Ascending aorta (tissue), 2 donors: ENCODE results near the gene ABR. TPM values are rescaled to one million over a fixed set of nuclear protein-coding genes. Genes with fewer than 3 reads are reported as not detected.
A peak's percentile ranks its signal among the peaks of the same experiment; 100 is the strongest.
"Not testable (repeated sequence)": the region's sequence is repeated elsewhere in the genome, so short reads cannot be mapped to it uniquely, and the experiment has no call there.

Experiments used
- DNase-seq, 2 donors: peaks; one replicate each; pipeline ENCODE4 v3.0.0-alpha.2; 2019; ENCODE audit warnings: low spot score in 2 of 2
- H3K27ac ChIP-seq, 2 donors: fragments of 200-600 bp; sonication (generic); one replicate each; pipeline ENCODE4 v1.5.1; 2016 to 2017; ENCODE audit warnings: mild to moderate bottlenecking in 1 of 2
- H3K27me3 ChIP-seq: fragments of 200-600 bp; sonication (generic); one replicate; pipeline ENCODE4 v1.5.1; 2017
- H3K36me3 ChIP-seq, 2 donors: fragments of 200-600 bp; sonication (generic); one replicate each; pipeline ENCODE4 v1.5.1; 2016
- H3K4me1 ChIP-seq, 2 donors: fragments of 200-600 bp; sonication (generic); one replicate each; pipeline ENCODE4 v1.5.1; 2016 to 2017; ENCODE audit warnings: mild to moderate bottlenecking in 1 of 2
- H3K4me3 ChIP-seq, 2 donors: fragments of 200-600 bp; sonication (generic); one replicate each; pipeline ENCODE4 v1.5.1; 2016 to 2017; ENCODE audit warnings: mild to moderate bottlenecking in 1 of 2
- H3K9me3 ChIP-seq, 2 donors: fragments of 200-600 bp; sonication (generic); one replicate each; pipeline ENCODE4 v1.5.1; 2016
- intact Hi-C: fragments of 100-400 bp; cut with DNase I; formaldehyde crosslinking; loops from one replicate; pipeline ENCODE4 v1.15.1; 2023
- total RNA-seq: library from RNA; depleted of rRNA; stranded (reverse); fragments of >200 nt; gene quantifications from one replicate; pipeline ENCODE4 v1.1.0, GENCODE V29; 2016
- TF ChIP-seq, protein P1 (sequence below), 3 experiments: fragments of 200-600 bp in 2 of 3; fragments of 450-650 bp in 1 of 3; sonication (generic) in 2 of 3; IDR thresholded peaks; one replicate each; pipeline ENCODE4 v1.5.1; 2016 to 2019; ENCODE audit warnings: antibody characterized with exemption in 3 of 3, mild to moderate bottlenecking in 1 of 3, moderate library complexity in 1 of 3

Gene ABR
- total RNA-seq, 1 donor from 2014 or later, result 184 TPM

DNA sequence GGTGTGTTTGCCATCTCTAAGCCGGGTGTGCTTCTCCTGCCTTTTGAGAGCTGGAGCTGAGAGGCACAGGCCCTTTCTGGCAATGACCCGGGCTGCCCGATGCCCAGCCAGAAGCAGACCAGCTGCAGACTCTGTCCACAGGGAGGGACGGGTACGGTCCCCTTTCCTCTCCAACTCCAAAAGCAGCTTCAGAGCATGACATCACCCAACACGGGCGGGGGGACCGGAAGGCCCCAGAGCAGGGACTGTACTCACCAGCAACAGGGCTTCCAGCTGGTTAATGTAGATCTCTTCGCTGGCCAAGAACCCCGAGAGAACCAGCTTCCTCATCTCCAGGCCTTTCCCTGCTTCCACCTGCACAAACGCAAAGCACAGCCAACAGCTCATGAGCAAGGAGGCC, 79.4 kb downstream of the ABR start:
- Histone ChIP-seq H3K36me3 (peaks cover 16 to 51% of the 10 kb centered on the region in 2 donors), H3K9me3 (no peaks in the 10 kb centered on the region), H3K27me3 (no peaks in the 10 kb centered on the region), H3K27ac (peak overlapping the region; percentile 32 to 56), H3K4me3 (no peak overlapping the region), H3K4me1 (peaks cover 9 to 29% of the 10 kb centered on the region in 2 donors)
- DNase-seq, result no peak
- intact Hi-C loops, result no loop called here
- TF ChIP-seq, protein P1, sequence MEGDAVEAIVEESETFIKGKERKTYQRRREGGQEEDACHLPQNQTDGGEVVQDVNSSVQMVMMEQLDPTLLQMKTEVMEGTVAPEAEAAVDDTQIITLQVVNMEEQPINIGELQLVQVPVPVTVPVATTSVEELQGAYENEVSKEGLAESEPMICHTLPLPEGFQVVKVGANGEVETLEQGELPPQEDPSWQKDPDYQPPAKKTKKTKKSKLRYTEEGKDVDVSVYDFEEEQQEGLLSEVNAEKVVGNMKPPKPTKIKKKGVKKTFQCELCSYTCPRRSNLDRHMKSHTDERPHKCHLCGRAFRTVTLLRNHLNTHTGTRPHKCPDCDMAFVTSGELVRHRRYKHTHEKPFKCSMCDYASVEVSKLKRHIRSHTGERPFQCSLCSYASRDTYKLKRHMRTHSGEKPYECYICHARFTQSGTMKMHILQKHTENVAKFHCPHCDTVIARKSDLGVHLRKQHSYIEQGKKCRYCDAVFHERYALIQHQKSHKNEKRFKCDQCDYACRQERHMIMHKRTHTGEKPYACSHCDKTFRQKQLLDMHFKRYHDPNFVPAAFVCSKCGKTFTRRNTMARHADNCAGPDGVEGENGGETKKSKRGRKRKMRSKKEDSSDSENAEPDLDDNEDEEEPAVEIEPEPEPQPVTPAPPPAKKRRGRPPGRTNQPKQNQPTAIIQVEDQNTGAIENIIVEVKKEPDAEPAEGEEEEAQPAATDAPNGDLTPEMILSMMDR (IDR thresholded peaks at IDR 0.05), result no peak

DNA sequence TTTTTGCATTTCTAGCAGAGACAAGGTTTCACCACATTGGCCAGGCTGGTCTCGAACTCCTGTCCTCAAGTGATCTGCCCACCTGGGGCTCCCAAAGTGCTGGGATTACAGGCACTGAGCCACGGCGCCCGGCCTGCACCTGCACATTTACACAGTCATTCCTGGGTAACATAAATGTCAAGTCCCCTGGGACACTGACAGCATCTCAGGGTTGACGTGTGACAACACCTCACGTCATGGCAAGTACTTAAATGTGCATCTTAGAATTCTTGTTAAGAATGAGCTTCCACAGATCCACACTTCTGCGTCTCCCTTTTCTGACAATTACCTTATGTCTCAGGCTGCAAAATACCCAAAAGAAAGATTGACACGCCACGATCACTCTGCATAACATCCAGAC, 80.5 kb downstream of the ABR start:
- H3K27ac ChIP-seq, result no peak overlapping the region
- intact Hi-C loops, result no loop called here

DNA sequence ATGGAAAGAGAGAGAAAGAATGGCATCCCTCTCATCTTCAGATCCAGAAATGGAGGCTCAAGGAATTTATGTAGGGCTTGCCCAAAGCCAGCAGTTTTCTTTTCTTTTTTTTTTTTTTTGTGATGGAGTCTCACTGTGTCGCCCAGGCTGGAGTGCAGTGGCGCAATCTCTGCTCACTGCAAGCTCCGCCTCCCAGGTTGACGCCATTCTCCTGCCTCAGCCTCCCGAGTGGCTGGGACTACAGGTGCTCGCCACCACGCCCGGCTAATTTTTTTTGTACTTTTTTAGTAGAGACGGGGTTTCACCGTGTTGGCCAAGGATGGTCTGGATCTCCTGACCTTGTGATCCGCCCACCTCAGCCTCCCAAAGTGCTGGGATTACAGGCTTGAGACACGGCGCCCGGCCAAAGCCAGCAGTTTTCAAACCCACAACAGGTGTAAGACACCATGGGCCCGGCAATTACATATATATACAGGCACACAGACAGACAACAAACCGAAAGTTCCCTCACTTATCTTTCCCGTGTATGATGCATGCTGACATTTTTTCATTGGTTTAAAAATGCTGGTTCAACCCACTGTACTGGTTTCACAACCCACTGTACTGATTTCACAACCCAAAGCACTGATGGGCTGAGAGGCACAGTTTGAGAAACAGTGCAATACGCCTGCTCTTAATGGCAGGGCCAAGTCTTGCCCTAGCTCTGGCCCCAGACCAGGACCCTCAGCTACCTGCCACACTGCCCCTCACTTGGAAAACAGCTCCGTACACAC, 81.6 kb downstream of the ABR start:
- H3K9me3 ChIP-seq, DNase-seq, H3K4me3 ChIP-seq, H3K27me3 ChIP-seq, H3K27ac ChIP-seq, intact Hi-C loops, H3K4me1 ChIP-seq: not testable (repeated sequence)
- H3K36me3 ChIP-seq, result peaks cover 38 to 72% of the 10 kb centered on the region in 2 donors

More for the DNA sequence above, 80.5 kb downstream of the ABR start:
- TF ChIP-seq, protein P1 (IDR thresholded peaks at IDR 0.05), result no peak
- H3K4me3 ChIP-seq, result no peak overlapping the region
- no peak for DNase-seq
- H3K36me3 ChIP-seq, result peaks cover 27 to 62% of the 10 kb centered on the region in 2 donors
- H3K9me3 ChIP-seq, result no peaks in the 10 kb centered on the region
- no peaks in the 10 kb centered on the region for H3K27me3 ChIP-seq
- peaks cover 3 to 17% of the 10 kb centered on the region in 2 donors for H3K4me1 ChIP-seq

DNA sequence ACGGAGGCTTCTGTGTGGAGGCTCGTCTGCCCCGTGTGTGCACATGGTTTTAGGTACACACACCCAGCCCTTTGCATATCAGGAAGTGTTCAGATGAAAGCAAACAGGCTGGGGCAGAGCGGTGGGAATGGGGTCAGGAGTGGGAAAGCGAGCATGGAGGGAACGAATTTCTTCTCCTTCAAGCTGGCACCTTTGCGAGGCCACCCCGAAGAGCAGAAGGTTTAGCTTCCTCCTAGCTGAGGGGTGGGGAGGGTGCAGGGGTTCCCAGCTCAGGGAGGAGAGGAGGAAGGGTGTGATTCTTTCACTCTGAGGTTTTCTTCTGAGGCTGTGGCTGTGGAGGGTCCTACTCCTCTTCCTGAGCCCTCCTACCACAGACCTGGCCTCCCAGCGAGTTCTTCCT, 83.6 kb downstream of the ABR start:
- Histone ChIP-seq H3K4me3 (no peak overlapping the region), H3K27me3 (no peaks in the 10 kb centered on the region), H3K9me3 (no peaks in the 10 kb centered on the region), H3K27ac (peak overlapping the region; percentile 43 to 59), H3K4me1 (peaks cover 2 to 4% of the 10 kb centered on the region in 2 donors), H3K36me3 (peaks cover 50 to 82% of the 10 kb centered on the region in 2 donors)
- DNase-seq, result no peak
- intact Hi-C loops, result no loop called here
- TF ChIP-seq, protein P1 (IDR thresholded peaks at IDR 0.05), result no peak

DNA sequence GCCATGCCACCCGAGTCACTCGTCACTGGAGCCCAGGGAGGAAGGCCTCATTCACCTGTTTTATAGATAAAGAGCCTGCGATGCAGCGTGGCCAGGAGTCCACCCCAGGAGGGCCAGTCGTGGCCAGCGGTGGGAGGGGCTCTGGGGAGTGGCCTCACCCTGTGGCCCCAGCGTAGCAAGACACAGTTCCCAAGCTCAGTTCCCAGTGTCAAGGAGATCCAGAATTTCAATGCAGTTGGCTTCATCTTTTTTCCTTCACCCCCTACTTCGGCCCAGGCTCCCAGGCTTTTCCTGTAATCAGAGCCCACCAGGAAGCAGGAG, 84.0 kb downstream of the ABR start:
- DNase-seq, result no peak
- Histone ChIP-seq H3K27me3 (no peaks in the 10 kb centered on the region), H3K4me3 (no peak overlapping the region), H3K9me3 (no peaks in the 10 kb centered on the region), H3K36me3 (peaks cover 54 to 86% of the 10 kb centered on the region in 2 donors), H3K4me1 (peaks cover 2 to 5% of the 10 kb centered on the region in 2 donors), H3K27ac (peak overlapping the region; percentile 43 to 59)
- intact Hi-C loops, result no loop called here
- TF ChIP-seq, protein P1 (IDR thresholded peaks at IDR 0.05), result no peak

DNA sequence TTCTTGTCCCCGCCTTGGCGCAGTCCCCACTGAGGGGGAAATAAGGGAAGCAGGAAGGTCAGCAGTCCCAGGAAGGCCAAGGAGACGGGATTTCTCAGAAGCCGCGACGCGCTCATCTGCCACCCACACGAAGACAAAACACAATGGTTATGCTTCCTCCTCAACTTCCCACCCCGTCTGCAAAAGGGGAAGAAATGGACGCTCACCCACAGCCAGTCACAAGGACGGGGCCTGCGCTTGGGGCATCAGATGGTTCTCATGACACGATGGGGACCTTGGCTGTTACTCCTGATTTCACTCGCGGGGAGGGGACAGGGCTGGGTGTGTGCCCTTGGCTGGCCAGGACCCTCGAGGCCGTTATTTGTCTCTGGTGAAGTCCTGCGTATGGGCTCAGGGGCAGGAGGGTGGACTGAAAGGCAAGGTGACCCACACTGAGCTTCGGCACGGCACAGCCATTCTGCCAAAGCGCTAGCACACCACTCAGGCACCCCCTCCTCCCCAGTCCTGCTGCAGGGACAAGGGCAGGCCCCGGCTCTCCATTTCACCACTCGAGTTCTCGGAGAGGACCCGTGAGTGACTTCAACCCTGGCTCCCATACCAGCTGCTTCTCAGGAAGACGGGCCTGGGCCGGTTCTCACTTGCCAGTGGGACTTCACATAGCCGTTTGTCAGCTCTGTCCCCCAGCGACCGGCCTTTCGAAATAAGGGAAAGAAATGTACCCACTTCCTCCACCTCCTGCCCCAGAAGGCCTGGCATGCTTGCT, 84.5 kb downstream of the ABR start:
- H3K9me3 ChIP-seq, result no peaks in the 10 kb centered on the region
- DNase-seq, result no peak
- peak overlapping the region; percentile 43 to 59 for H3K27ac ChIP-seq
- intact Hi-C loops, result no loop called here
- H3K36me3 ChIP-seq, result peaks cover 60 to 87% of the 10 kb centered on the region in 2 donors
- no peaks in the 10 kb centered on the region for H3K27me3 ChIP-seq
- no peak overlapping the region for H3K4me3 ChIP-seq
- TF ChIP-seq, protein P1 (IDR thresholded peaks at IDR 0.05), result no peak
- H3K4me1 ChIP-seq, result peaks cover 4 to 8% of the 10 kb centered on the region in 2 donors
